Ovary (tissue), 3 donors: Measurements from ENCODE around the gene NFIB.

ENCODE experiments used
- POLR2A ChIP-seq: fragments of 450-650 bp; IDR thresholded peaks from one replicate; pipeline ENCODE4 v1.6.1; 2017; ENCODE audit warnings: antibody characterized with exemption, mild to moderate bottlenecking, moderate library complexity
- TF ChIP-seq, protein P1 (sequence below), 3 donors: fragments of 450-650 bp in 2 of 3; fragments of 200-600 bp in 1 of 3; IDR thresholded peaks; one replicate each; pipeline versions ENCODE4 v1.5.1 to v1.8.0; 2016 to 2022; ENCODE audit warnings: antibody characterized with exemption in 3 of 3, mild to moderate bottlenecking in 1 of 3
- donor health status: DM: no; HTN: no; CAD: no.

- no peak for TF ChIP-seq POLR2A
- TF ChIP-seq, protein P1, sequence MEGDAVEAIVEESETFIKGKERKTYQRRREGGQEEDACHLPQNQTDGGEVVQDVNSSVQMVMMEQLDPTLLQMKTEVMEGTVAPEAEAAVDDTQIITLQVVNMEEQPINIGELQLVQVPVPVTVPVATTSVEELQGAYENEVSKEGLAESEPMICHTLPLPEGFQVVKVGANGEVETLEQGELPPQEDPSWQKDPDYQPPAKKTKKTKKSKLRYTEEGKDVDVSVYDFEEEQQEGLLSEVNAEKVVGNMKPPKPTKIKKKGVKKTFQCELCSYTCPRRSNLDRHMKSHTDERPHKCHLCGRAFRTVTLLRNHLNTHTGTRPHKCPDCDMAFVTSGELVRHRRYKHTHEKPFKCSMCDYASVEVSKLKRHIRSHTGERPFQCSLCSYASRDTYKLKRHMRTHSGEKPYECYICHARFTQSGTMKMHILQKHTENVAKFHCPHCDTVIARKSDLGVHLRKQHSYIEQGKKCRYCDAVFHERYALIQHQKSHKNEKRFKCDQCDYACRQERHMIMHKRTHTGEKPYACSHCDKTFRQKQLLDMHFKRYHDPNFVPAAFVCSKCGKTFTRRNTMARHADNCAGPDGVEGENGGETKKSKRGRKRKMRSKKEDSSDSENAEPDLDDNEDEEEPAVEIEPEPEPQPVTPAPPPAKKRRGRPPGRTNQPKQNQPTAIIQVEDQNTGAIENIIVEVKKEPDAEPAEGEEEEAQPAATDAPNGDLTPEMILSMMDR (IDR thresholded peaks at IDR 0.05), result no peak
These were observed 29.5 kb upstream of the NFIB start for GRCh38 chr9:14343261-14344031.
